HG03354 (cell line): Measurements from ENCODE around the gene PTPRA.

Experiments
- ATAC-seq: cut with Tn5 transposase; IDR thresholded peaks from one replicate; pipeline ENCODE4 v1.9.1; 2021; ENCODE audit warnings: mild to moderate bottlenecking; ENCODE audit not compliant: unreplicated experiment, poor library complexity, severe bottlenecking

Gene PTPRA

DNA sequence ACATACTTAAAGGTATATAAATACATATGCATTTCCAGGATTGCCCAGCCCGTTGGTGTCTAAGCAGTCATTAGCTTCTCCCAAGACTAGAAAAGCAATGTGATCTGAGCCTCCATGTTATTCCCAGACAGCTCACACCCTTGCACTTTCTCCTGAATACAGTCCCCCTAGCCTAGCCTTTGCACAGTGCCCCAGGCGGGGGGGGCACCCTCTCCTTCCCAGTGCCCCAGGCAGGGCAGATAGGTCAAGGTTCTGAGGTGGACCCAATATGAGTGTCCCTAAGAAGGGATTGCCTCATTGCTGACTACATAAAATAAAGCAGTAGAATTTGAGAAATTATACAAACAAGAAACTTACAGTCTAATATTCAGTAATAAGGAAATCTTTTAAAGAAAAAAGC lies 154.7 kb downstream of the PTPRA start:
- no peak for ATAC-seq

DNA sequence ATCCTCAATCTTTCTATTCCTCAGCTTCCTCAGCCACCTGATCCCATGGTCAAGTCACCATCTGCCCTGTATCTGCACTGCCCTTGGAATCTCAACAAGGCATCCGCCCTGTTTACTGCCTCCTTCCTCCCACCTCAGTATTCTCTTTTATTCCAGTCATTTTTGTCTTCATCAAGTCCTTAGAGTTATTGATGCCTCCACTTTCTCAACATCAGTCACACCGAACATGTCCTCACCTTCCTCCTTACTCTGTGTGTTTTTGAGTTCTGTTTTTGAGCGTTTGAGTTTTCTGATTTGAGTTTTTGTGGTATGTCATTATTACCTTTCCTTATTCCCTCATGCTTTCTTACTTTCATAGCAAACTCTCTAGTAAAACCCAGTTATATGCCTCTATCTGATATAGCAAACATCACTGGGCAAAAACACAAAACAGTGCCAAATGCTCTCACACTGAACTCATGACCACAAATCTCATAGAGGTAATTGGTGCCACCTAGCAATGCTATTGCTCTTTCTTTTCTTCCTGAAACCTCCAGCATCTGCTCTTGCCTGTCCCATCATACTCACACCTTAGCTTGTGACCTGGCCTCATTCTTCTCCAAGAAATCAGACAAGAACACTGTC lies 158.4 kb downstream of the PTPRA start:
- no peak for ATAC-seq

GRCh38 chr20:3032624-3033023 lies 159.3 kb downstream of the PTPRA start:
- no peak for ATAC-seq

GRCh38 chr20:3037654-3038053 lies 164.4 kb downstream of the PTPRA start:
- ATAC-seq, result no peak

- ATAC-seq, result no peak
These were observed 165.2 kb downstream of the PTPRA start for GRCh38 chr20:3038454-3038853.

DNA sequence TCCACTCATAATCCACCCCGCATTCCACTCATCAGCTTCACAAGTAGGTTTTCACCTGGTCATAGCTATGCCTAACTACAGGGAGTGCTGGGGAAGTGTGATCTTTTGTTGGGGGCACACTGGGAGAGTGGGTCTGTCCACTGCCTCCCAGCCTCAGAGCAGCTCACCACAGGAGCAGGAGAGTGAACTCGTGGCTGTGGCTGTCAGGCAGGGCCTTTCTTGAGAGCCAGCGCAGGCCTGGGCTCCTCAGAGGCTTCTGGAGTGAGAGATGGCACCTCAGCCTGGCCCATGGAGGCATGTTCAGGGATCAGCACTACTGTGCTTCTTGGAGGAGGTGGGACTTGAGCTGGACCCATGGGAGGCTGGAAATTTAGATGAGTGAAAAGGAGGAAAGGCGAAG lies 166.1 kb downstream of the PTPRA start:
- ATAC-seq, result no peak

DNA sequence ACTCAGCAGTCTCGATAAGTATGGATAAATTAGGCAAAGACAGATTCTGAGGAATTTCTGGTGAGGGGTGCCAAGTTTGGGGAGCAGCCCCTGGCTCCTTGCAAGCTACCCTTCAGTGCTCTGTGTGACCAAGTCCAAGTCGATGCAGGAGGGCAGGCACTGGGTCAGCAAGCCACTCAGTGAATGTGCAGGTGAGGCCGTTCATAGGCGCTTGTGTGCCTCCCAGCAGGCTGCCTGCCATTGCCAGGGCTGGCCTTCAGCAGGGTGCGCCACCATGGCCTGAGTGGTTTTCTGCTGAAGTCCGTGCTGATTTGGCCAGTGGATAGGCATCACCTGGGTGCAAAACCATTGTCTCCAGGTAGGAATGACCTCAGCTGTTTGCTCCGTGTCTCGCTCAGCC lies 166.8 kb downstream of the PTPRA start:
- no peak for ATAC-seq

- ATAC-seq, result no peak
These were observed 168.7 kb downstream of the PTPRA start for GRCh38 chr20:3041854-3042409.

DNA sequence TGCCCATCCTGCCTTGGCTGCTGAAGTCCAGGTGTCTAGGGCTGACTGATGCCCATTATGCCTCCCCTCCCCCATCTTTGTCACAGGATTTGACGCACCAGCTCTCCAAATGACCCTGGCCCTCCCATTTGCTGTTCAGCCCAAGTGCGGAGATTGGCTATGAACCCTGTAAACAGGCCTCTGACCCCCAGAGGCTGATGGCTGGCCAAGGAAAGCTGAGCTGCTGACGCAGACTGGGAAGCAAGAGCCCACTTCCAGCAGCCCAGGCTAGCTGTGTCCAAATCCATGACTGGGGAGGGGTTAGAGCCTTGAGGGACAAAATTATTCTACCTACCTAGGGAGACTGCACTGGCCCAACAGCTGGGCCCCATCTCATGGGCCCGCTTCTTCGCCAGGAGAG lies 169.3 kb downstream of the PTPRA start:
- no peak for ATAC-seq

- no peak for ATAC-seq
These were observed 170.0 kb downstream of the PTPRA start, which contains the start of gene GNRH2 for GRCh38 chr20:3043322-3043721. GNRH2 (plus strand) TSS chr20:3043622; CDS start chr20:3044415, 793 bp downstream.

DNA sequence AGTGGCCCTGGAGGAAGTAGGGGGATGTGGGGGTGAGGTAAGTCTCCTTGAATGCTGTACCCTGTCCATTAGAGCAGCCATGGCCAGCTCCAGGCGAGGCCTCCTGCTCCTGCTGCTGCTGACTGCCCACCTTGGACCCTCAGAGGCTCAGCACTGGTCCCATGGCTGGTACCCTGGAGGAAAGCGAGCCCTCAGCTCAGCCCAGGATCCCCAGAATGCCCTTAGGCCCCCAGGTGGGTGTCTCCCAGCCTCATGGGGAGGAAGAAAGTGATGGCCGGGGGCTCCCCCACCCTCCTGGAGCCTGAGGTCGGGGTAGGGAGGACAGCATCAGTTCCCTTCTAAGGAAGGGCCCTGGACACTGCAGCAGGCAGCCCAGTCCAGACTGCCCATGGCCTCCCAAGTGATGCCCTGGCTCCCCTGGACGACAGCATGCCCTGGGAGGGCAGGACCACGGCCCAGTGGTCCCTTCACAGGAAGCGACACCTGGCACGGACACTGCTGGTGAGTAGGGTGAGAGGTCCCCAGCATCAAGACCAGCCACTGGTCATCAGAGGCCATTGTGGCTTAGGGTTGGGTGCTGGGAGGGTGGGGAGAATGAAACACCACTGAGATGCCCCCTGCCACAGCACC lies 171.2 kb downstream of the PTPRA start:
- no peak for ATAC-seq

GRCh38 chr20:3045042-3045815 lies 171.9 kb downstream of the PTPRA start:
- ATAC-seq, result peak; percentile 48

GRCh38 chr20:3045816-3046676 lies 172.8 kb downstream of the PTPRA start, which contains the start of gene MRPS26:
MRPS26 (plus strand) TSS chr20:3046052; CDS start chr20:3046069, 17 bp downstream.
- ATAC-seq, result peak; percentile 89

- ATAC-seq, result no peak
These were observed 173.6 kb downstream of the PTPRA start for GRCh38 chr20:3046677-3047462.

DNA sequence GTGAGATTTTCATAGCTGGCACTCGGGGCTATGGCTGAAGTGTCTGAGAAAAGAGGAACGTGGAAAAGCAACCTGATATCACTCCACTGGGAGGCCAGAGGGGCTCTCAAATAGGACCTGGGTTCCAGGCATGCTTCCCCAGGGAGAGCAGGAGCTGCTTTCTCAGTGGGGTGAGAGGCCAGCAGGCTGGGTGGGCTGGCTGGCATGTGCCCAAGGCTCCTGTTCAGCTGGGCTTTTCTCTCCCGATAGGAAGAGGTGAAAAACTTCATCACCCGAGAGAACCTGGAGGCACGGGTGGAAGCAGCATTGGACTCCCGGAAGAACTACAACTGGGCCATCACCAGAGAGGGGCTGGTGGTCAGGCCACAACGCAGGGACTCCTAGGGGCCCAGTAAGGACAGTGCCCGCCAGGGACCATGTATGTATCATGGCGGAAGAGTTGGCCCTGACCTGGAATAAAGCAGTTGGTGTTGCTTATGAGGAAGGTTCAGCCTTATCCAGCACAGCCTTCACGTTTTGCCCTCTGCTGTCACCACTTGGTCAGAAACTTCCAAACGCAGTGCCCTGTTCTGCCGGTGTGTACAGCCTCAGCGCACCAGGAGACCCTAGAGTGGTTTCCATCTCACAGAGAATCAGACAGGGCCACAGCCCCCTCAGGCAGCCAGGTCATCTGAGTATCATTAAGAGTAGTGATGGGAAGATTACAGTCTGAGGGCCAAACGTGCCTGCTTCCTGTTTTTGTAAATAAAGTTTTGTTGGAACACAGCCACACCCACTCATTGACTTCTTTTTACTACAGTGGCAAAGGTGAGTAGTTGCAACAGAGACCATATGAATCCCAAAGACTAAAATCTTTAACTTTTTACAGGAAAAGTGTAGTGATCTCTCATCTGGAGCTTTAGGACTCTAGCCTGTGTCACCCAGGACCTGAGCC lies 174.5 kb downstream of the PTPRA start:
- ATAC-seq, result no peak

GRCh38 chr20:3051385-3052019 lies 178.2 kb downstream of the PTPRA start:
- no peak for ATAC-seq

- no peak for ATAC-seq
These were observed 186.2 kb downstream of the PTPRA start for GRCh38 chr20:3059489-3059888.
